ENCODE results near the gene HSD11B1. TPM values are rescaled to one million over a fixed set of nuclear protein-coding genes. Genes with fewer than 3 reads are reported as not detected.

The HSD11B1 gene
- not detected for polyA plus RNA-seq (ENCODE audit: low read depth in 6 of 6)

DNA sequence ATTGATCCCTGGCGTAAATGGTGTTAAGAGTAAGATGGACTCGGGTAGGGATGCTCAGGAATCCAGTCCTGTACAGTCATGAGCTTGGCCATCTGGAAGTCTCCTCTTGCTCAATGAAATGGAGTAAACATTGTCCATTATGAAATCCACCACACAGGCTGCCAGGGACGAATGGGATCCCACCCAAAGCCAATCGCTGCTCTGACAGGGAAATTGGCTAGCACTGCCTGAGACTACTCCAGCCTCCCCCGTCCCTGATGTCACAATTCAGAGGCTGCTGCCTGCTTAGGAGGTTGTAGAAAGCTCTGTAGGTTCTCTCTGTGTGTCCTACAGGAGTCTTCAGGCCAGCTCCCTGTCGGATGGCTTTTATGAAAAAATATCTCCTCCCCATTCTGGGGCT is at the start of gene HSD11B1:
Gene HSD11B1 (plus strand): TSS at position 263 of the 400 bp plus-strand sequence. CDS start 97 bp downstream, at position 360.
- no peak for DNase-seq
- H3K9me3 Mint-ChIP-seq = peaks cover 0 to 2% (median 0%) of the 10 kb centered on the region in 7 donors
- peaks cover 20 to 50% (median 36%) of the 10 kb centered on the region in 3 donors for H3K27me3 Mint-ChIP-seq
- peaks cover 0 to 9% (median 7%) of the 10 kb centered on the region in 3 donors for H3K4me1 Mint-ChIP-seq
- no peaks in the 10 kb centered on the region for H3K36me3 Mint-ChIP-seq
- H3K27ac Mint-ChIP-seq = peak within 1 kb of the TSS in 1 of 6 donors; percentile 55
- no peak within 1 kb of the TSS for H3K4me3 Mint-ChIP-seq
- ATAC-seq (ENCODE audit: low read depth in 2 of 2) = no peak

DNA sequence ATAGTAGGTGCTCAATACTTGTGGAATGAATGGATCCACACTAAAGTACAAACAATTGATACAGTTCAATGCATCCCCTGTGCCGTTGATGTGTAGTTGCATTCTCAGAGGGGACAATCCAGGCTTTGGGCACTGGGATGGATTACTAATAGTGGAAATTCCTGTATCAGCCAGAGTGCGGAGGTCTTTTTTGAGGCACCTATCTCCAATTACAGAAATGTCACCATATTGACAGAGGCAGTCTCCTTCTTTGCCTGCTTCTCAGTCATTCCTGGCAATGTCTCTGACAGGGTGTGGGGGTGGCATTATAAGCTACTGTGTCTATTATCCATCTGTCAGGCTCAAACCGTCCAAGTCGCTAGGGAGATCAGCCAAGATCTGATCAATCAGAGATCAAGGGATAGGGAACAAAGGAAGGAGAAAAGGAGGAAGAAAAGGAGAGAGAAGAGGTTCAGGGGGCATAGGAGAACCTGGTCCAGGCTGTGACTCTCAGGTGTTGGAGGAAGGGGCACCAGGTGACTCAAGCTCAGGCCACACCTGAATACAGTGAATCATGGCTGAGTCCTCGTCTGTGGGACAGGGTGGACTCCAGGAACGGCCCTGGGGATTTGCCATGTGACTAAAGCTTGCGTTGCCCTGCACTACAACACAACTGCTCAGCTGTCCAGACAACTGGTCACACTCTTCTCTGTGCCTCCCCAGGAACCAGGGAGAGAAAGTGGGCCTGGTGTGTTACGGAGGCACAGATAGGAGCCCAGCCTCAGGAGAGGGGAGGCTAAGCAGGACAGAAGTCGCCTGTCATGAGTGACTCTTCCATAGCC is 49.0 kb upstream of the HSD11B1 start:
- H3K4me1 Mint-ChIP-seq = peaks cover 4 to 13% (median 7%) of the 10 kb centered on the region in 3 donors
- no peak overlapping the region for H3K27ac Mint-ChIP-seq
- no peaks in the 10 kb centered on the region for H3K9me3 Mint-ChIP-seq
- ATAC-seq (ENCODE audit: low read depth in 2 of 2) (no peak), DNase-seq (no peak)
- no peaks in the 10 kb centered on the region for H3K36me3 Mint-ChIP-seq
- peaks cover 18 to 48% (median 38%) of the 10 kb centered on the region in 3 donors for H3K27me3 Mint-ChIP-seq
- H3K4me3 Mint-ChIP-seq = no peak overlapping the region

DNA sequence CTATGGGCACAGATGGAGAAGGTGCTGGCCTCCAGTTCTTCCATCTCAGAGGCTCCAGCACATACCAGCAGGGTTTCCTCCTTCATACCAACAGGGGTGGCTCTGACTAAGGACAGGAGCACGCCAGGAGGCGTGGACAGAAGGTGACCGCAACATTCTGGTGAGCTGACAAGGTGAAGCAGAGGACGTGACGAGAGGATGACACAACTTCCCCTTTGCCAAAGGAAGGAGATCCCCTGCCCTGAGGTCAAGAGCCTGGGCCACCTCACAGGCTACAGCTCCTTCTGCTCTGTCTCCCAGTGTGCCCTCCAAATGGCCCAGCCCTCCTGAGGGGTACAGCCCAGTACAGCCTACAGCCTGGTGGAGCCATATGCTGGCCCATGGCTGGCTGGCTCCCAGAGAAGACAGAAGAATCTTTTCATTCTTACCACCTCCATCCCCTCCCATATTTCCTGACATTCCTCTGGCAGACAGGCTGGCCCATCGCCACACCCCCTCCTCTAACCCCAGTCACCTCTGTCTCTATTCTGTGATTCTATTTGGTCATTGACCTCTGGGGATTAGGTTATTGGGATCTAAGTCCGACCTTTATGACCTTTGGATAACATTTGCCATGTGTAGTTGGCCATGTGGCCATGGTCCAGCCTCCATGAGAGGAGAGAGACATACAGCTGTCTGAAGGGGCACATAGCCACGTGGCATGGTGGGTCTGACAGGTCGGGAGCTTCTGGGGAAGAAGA is 47.3 kb upstream of the HSD11B1 start:
- H3K9me3 Mint-ChIP-seq = no peaks in the 10 kb centered on the region
- peaks cover 18 to 48% (median 38%) of the 10 kb centered on the region in 3 donors for H3K27me3 Mint-ChIP-seq
- H3K4me3 Mint-ChIP-seq = no peak overlapping the region
- H3K36me3 Mint-ChIP-seq = no peaks in the 10 kb centered on the region
- DNase-seq (no peak), ATAC-seq (ENCODE audit: low read depth in 2 of 2) (no peak)
- H3K4me1 Mint-ChIP-seq = peaks cover 4 to 13% (median 7%) of the 10 kb centered on the region in 3 donors
- H3K27ac Mint-ChIP-seq = no peak overlapping the region

DNA sequence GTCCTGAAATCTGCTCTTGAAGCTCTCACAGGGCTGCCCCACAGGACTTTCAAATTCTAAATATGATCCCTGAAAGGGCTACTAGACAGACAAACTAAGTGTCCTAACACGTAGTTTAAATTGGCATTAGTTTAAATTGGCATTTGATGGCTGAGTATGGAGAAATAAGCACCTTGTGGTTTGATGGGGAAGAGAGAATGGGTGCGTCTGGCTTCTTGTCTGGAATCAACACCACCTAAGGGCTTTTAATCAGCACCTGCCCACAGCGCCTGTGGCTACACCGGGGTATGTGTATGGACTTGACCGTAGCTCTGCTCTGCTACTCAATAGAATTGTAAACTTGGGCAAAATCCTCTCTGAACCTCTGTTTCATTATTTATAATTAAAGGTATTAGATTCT is 46.7 kb upstream of the HSD11B1 start:
- Mint-ChIP-seq H3K4me1 (peaks cover 4 to 13% (median 7%) of the 10 kb centered on the region in 3 donors), H3K4me3 (no peak overlapping the region), H3K9me3 (peaks cover 0 to 1% (median 0%) of the 10 kb centered on the region in 7 donors), H3K36me3 (no peaks in the 10 kb centered on the region), H3K27me3 (peaks cover 18 to 52% (median 38%) of the 10 kb centered on the region in 3 donors), H3K27ac (no peak overlapping the region)
- DNase-seq = no peak
- ATAC-seq (ENCODE audit: low read depth in 2 of 2) = no peak

DNA sequence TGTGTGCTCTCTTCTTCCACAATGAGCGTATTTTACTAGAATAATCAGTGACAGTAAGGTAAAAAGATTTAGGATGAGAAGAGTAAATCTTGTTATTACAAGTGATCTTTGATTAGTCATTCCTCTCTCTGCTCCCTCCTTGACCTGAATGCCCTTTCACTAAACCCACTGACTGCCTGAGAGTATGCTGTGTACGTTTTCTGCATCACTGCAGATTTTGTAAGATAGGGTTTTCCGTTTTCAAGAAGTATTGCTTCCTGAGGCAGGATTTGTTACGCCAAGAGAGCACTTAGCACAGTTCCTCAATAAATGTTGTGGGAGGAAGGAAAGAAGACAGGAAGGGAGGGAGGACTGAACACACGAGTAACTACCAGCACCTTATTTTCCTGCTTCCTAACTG is 44.7 kb upstream of the HSD11B1 start:
- no peak overlapping the region for H3K4me3 Mint-ChIP-seq
- H3K27ac Mint-ChIP-seq = peak overlapping the region in 2 of 6 donors; percentile 15 to 61
- H3K27me3 Mint-ChIP-seq = peaks cover 26 to 56% (median 30%) of the 10 kb centered on the region in 3 donors
- H3K4me1 Mint-ChIP-seq = peaks cover 4 to 13% (median 7%) of the 10 kb centered on the region in 3 donors
- H3K9me3 Mint-ChIP-seq = peaks cover 0 to 2% (median 0%) of the 10 kb centered on the region in 7 donors
- DNase-seq (no peak), ATAC-seq (ENCODE audit: low read depth in 2 of 2) (no peak)
- no peaks in the 10 kb centered on the region for H3K36me3 Mint-ChIP-seq

DNA sequence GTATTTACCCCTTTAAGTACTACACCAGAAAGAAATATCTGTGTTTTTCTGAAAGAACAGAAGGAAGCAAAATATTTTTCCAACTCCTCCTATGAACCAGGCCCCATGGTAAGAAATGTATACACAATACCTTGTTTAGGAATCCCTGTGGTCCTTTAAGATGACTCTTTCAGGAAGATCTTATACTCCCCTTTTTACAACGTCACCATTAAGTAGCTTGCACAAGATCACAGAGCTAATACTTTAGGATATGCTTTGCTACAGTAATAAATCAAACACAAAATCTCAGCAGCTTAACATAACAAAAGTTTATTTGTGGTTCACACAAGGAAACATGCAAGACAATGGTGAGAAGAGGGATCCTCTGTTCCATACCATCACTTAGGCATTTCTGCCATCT is 43.6 kb upstream of the HSD11B1 start:
- Mint-ChIP-seq H3K9me3 (peaks cover 0 to 2% (median 0%) of the 10 kb centered on the region in 7 donors), H3K4me3 (no peak overlapping the region), H3K4me1 (peaks cover 4 to 13% (median 7%) of the 10 kb centered on the region in 3 donors), H3K36me3 (no peaks in the 10 kb centered on the region), H3K27me3 (peaks cover 28 to 53% (median 33%) of the 10 kb centered on the region in 3 donors), H3K27ac (peak overlapping the region in 1 of 6 donors; percentile 33)
- DNase-seq = no peak
- no peak for ATAC-seq (ENCODE audit: low read depth in 2 of 2)

DNA sequence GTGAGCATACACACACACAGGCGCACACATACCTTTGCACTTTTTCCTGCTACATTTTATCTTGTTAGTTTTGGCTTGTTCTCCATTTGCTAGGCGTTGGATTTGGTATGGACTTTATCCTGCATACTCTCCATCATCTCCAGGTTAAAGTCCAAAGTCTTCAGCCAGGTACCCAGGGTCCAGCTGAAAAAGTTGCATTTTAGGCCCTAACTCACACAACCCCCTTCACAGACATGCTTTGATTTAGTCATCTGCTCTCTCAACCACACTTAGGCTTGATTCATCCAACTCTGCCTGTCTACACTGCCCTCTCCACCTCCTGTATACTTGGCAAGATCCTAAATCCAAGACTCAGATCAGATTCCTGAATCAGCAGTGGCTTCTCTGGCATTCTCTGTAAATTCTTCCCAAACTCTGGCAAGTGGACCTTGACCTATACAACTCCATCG is 41.7 kb upstream of the HSD11B1 start:
- Mint-ChIP-seq H3K4me3 (no peak overlapping the region), H3K27ac (no peak overlapping the region), H3K36me3 (no peaks in the 10 kb centered on the region), H3K9me3 (peaks cover 0 to 2% (median 0%) of the 10 kb centered on the region in 7 donors), H3K27me3 (peaks cover 14 to 38% (median 28%) of the 10 kb centered on the region in 3 donors), H3K4me1 (peaks cover 4 to 13% (median 7%) of the 10 kb centered on the region in 3 donors)
- ATAC-seq (ENCODE audit: low read depth in 2 of 2) (no peak), DNase-seq (no peak)

DNA sequence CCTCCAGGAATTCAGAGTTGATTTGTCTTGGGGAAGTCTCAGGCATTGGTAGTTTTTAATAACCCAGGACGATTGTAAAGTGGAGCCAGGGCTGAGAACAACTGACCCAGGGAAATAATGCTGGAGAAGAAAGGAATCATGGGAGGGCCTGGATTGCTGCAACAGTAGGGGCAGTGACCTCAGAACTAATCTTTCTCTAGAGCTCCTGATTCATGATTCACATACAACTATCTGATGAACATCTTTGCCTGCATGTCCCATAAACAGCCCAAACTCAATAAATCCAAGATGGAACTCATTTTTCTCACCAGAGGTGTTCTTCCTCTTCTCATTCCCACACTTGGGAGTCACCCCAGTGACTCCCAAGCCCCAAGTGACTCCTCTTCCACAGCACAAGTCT is 37.5 kb upstream of the HSD11B1 start:
- Mint-ChIP-seq H3K27me3 (peaks cover 24 to 36% (median 28%) of the 10 kb centered on the region in 3 donors), H3K27ac (no peak overlapping the region), H3K36me3 (no peaks in the 10 kb centered on the region), H3K4me1 (no peaks in the 10 kb centered on the region), H3K9me3 (peaks cover 0 to 5% (median 0%) of the 10 kb centered on the region in 7 donors), H3K4me3 (no peak overlapping the region)
- ATAC-seq (ENCODE audit: low read depth in 2 of 2) = no peak
- no peak for DNase-seq

DNA sequence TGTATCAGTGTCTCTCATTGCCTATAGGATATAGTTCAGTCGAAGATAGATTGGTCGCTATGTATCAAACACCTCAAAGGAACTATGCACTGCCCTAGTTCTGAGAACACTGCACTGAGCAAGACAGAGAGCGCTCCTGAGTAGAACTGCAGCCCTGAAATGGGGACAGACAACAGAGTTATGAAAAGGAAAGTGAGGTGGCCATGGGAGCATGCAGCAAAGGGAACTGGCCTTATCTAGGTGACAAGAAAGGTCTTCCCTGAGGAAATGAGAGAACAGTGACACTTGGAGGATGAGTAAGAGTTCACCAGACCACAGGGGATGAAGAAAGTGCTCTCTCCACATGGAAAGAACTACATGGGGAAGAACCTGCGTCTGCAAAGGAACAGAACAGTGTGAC is 36.9 kb upstream of the HSD11B1 start:
- H3K36me3 Mint-ChIP-seq = no peaks in the 10 kb centered on the region
- no peak for ATAC-seq (ENCODE audit: low read depth in 2 of 2)

DNA sequence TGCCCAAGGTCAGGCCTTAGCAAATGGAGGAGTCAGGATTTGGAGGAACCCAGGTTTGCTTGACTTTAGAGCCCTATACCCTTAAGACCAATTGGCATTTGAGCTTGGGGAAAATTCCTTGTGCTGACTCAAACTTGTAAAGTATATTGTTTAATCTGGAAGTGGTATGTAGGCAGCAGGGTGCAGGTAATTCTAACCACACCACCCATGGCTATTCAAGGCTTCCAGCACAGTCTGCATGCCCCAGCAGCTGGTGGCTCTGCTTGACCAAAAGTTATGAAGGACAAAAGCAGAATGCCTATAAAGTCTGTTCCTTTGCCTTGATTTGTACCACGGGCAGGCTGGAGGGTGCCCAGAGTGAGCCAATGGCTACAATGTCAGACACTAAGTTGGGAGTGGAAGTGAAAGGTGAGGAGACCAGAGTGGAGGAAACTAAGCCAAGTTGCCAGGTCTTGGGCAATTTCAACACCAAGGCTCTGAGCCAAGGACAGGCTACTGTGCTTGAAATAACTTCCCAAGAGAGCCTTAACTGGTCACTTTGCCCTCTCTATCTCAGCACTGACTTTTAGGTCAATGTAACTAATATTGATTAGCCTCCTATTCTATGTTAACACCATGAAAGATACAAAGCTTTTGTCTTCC is 34.1 kb upstream of the HSD11B1 start:
- H3K27ac Mint-ChIP-seq = peak overlapping the region in 4 of 6 donors; percentile 1 to 88 (median 34)
- no peak overlapping the region for H3K4me3 Mint-ChIP-seq
- no peaks in the 10 kb centered on the region for H3K36me3 Mint-ChIP-seq
- H3K4me1 Mint-ChIP-seq = peaks cover 16 to 26% (median 23%) of the 10 kb centered on the region in 3 donors
- DNase-seq = no peak
- ATAC-seq (ENCODE audit: low read depth in 2 of 2) = no peak
- peaks cover 34 to 48% (median 36%) of the 10 kb centered on the region in 3 donors for H3K27me3 Mint-ChIP-seq
- peaks cover 0 to 5% (median 0%) of the 10 kb centered on the region in 7 donors for H3K9me3 Mint-ChIP-seq

More for the DNA sequence above, 36.9 kb upstream of the HSD11B1 start:
- Mint-ChIP-seq H3K9me3 (peaks cover 0 to 5% (median 0%) of the 10 kb centered on the region in 7 donors), H3K4me1 (peaks cover 0 to under 1% (median 0%) of the 10 kb centered on the region in 3 donors), H3K27ac (no peak overlapping the region), H3K4me3 (no peak overlapping the region), H3K27me3 (peaks cover 26 to 35% (median 29%) of the 10 kb centered on the region in 3 donors)
- DNase-seq = no peak

DNA sequence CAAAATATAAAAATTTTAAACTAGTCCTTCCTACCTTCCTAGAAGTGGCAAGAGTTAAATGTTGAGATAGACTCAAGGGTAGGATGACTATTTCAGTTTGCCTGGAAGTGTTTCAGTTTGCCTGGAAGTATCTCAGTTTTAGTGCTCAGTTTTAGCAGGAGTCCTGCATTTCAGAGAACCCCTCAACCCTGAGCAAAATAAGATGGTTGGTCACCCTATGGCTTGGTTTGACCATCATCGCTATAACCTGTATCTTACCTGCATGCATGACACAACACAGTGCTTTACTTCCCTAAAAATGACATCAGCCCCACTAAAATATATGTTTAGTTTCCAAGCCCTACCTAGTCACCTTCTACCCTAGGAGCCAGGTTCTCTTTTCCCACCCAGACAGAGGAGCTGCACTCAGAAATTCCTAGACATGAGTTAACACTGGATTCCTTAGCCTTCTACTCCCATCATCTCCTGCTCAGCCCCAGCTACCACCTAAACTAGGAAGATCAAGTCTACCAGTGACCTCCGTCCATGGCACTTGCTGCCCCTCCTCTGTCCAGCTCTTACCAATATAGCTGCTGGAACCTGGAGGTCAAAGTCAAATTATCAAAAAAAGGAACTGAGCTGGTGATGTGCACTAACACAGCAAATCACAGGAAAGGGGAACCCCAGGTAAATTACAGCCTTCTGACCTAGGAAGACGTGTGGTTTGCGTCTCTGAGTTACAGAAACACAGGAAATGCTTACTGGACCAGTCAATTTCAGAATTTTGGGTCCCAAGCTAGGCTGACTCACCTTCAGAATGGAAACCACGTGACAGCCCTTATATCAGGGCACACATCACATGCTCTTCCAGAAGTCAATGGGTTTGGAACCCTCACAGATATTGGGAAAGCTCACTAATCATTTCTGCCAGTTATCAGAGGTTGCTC is 31.7 kb upstream of the HSD11B1 start:
- ATAC-seq (ENCODE audit: low read depth in 2 of 2) (peak; percentile 88 to 89), DNase-seq (peak; percentile 16)
- peaks cover 0 to 5% (median 0%) of the 10 kb centered on the region in 7 donors for H3K9me3 Mint-ChIP-seq
- H3K27ac Mint-ChIP-seq = peak overlapping the region in 4 of 6 donors; percentile 49 to 95 (median 64)
- peaks cover 21 to 36% (median 34%) of the 10 kb centered on the region in 3 donors for H3K4me1 Mint-ChIP-seq
- H3K36me3 Mint-ChIP-seq = no peaks in the 10 kb centered on the region
- H3K4me3 Mint-ChIP-seq = peak overlapping the region in 2 of 8 donors; percentile 2 to 10
- peaks cover 51 to 71% (median 58%) of the 10 kb centered on the region in 3 donors for H3K27me3 Mint-ChIP-seq

Data from naive B cell (primary cell).